Measurements from ENCODE around the gene TGFBR1. TPM values are rescaled to one million over a fixed set of nuclear protein-coding genes. Genes with fewer than 3 reads are reported as not detected.

The TGFBR1 gene
- total and polyA plus RNA-seq, 3 experiments from 2014 or later, result 34.4 to 41.9 (median 36.6) TPM

- Histone ChIP-seq H3K4me1 (ENCODE audit: insufficient read depth, low read length) (peaks cover 45% of the 10 kb centered on the region), H3K27me3 (ENCODE audit: insufficient read depth, low read length, poor library complexity, severe bottlenecking) (no peaks in the 10 kb centered on the region), H3K36me3 (ENCODE audit: insufficient read depth, low read length) (no peaks in the 10 kb centered on the region), H3K4me3 (ENCODE audit: low read length) (no peak overlapping the region), H3K27ac (ENCODE audit: low read depth, low read length) (no peak overlapping the region), H3K9me3 (ENCODE audit: low read length) (no peaks in the 10 kb centered on the region)
- Mint-ChIP-seq H3K27ac (peak overlapping the region in 3 of 8 donors; percentile 3 to 72 (median 27)), H3K4me3 (no peak overlapping the region), H3K27me3 (no peaks in the 10 kb centered on the region), H3K4me1 (peaks cover 72 to 89% (median 76%) of the 10 kb centered on the region in 3 donors), H3K9me3 (no peaks in the 10 kb centered on the region), H3K36me3 (peaks cover 0 to 4% (median 1%) of the 10 kb centered on the region in 3 donors)
- POLR2A ChIA-PET, result no interaction called here
- CTCF ChIA-PET, result no interaction called here
- no peak for DNase-seq
Measured at GRCh38 chr9:99072040-99072394, 32.9 kb upstream of the TGFBR1 start.

GRCh38 chr9:99073347-99073746, 31.6 kb upstream of the TGFBR1 start:
- Histone ChIP-seq H3K9me3 (ENCODE audit: low read length) (no peaks in the 10 kb centered on the region), H3K27me3 (ENCODE audit: insufficient read depth, low read length, poor library complexity, severe bottlenecking) (no peaks in the 10 kb centered on the region), H3K4me3 (ENCODE audit: low read length) (no peak overlapping the region), H3K27ac (ENCODE audit: low read depth, low read length) (no peak overlapping the region), H3K36me3 (ENCODE audit: insufficient read depth, low read length) (no peaks in the 10 kb centered on the region), H3K4me1 (ENCODE audit: insufficient read depth, low read length) (peaks cover 56% of the 10 kb centered on the region)
- CTCF ChIA-PET, result no interaction called here
- Mint-ChIP-seq H3K4me1 (peaks cover 74 to 89% (median 80%) of the 10 kb centered on the region in 3 donors), H3K27me3 (no peaks in the 10 kb centered on the region), H3K36me3 (peaks cover 0 to 4% (median 1%) of the 10 kb centered on the region in 3 donors), H3K27ac (peak overlapping the region in 2 of 8 donors; percentile 13 to 61), H3K9me3 (no peaks in the 10 kb centered on the region), H3K4me3 (no peak overlapping the region)
- POLR2A ChIA-PET, result no interaction called here
- DNase-seq, result no peak

DNA sequence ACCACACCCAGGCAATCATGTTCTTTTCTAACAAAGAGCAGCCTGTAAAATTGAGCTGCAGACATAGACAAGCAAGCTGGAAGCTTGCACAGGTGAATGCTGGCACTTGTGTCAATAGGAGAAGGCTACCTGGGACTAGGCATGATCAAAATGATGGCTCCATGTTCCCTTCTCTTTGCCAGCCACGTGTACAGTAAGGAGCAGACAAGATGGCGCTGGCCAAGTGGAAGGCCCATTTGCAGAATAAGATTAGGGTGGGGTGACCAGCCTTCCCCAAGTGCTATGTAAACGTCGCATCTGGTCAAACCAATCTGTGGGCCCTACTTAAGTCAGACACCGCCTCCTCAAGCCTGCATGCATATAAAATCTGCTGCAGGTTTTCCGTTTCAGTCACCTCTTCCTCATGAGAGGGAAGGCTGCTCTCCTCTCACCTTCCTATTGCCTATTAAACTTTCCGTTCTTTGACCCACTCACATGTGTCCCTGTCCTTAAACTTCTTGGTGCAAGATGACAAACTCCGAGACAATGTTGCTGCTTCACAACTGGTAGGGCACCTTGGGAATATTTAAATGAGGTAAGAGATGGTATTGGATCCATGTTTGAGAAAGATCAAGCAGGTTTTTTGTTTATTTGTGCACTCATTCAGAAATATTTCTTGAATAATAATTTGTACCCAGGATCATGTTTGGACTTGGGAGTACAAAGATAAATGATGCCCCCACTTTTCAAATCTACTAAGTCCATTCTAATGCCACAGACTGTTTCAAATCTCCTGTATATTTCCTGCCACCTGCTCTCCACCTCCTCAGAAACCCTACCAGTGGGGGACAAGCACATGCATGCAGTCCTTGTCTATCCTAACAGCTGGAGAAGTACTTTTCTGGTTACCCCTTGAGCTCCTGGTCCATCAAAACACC, 30.7 kb upstream of the TGFBR1 start:
- CTCF ChIA-PET, result no interaction called here
- peaks cover 72 to 89% (median 79%) of the 10 kb centered on the region in 3 donors for H3K4me1 Mint-ChIP-seq
- no peaks in the 10 kb centered on the region for H3K9me3 ChIP-seq (ENCODE audit: low read length)

DNA sequence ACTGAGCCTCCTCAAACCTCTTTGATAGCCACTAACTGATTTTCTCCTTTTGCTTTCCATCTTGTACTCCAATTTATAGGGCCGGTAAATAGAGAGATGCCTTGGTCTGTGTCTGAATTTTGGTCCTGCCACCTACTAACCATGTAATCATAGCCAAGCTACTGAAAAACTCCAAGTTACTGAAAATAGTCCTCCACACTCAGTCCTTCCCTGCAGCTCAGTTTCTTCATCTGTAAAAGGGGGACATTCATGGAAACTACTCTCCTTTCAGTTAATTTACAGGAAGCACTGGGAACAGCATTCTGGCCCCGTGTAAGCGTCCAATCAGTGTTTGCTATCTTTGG, 30.0 kb upstream of the TGFBR1 start:
- peak overlapping the region in 1 of 7 donors; percentile 1 for H3K4me3 Mint-ChIP-seq
- Histone ChIP-seq H3K4me1 (ENCODE audit: insufficient read depth, low read length) (peaks cover 49% of the 10 kb centered on the region), H3K4me3 (ENCODE audit: low read length) (no peak overlapping the region), H3K27ac (ENCODE audit: low read depth, low read length) (peak overlapping the region; percentile 66), H3K9me3 (ENCODE audit: low read length) (no peaks in the 10 kb centered on the region), H3K36me3 (ENCODE audit: insufficient read depth, low read length) (no peaks in the 10 kb centered on the region), H3K27me3 (ENCODE audit: insufficient read depth, low read length, poor library complexity, severe bottlenecking) (no peaks in the 10 kb centered on the region)
- peaks cover 70 to 87% (median 78%) of the 10 kb centered on the region in 3 donors for H3K4me1 Mint-ChIP-seq
- no peaks in the 10 kb centered on the region for H3K27me3 Mint-ChIP-seq
- DNase-seq, result no peak
- peak overlapping the region in 5 of 8 donors; percentile 22 to 79 (median 56) for H3K27ac Mint-ChIP-seq
- peaks cover 0 to 4% (median 1%) of the 10 kb centered on the region in 3 donors for H3K36me3 Mint-ChIP-seq
- CTCF ChIA-PET, result no interaction called here
- no peaks in the 10 kb centered on the region for H3K9me3 Mint-ChIP-seq
- POLR2A ChIA-PET, result no interaction called here

More for the DNA sequence above, 30.7 kb upstream of the TGFBR1 start:
- Histone ChIP-seq H3K4me3 (ENCODE audit: low read length) (no peak overlapping the region), H3K36me3 (ENCODE audit: insufficient read depth, low read length) (no peaks in the 10 kb centered on the region), H3K4me1 (ENCODE audit: insufficient read depth, low read length) (peaks cover 55% of the 10 kb centered on the region), H3K27me3 (ENCODE audit: insufficient read depth, low read length, poor library complexity, severe bottlenecking) (no peaks in the 10 kb centered on the region), H3K27ac (ENCODE audit: low read depth, low read length) (peak overlapping the region; percentile 66)
- Mint-ChIP-seq H3K27me3 (no peaks in the 10 kb centered on the region), H3K9me3 (no peaks in the 10 kb centered on the region), H3K27ac (peak overlapping the region in 3 of 8 donors; percentile 22 to 81 (median 38)), H3K36me3 (peaks cover 0 to 4% (median 1%) of the 10 kb centered on the region in 3 donors), H3K4me3 (no peak overlapping the region)
- POLR2A ChIA-PET, result no interaction called here
- DNase-seq, result no peak

DNA sequence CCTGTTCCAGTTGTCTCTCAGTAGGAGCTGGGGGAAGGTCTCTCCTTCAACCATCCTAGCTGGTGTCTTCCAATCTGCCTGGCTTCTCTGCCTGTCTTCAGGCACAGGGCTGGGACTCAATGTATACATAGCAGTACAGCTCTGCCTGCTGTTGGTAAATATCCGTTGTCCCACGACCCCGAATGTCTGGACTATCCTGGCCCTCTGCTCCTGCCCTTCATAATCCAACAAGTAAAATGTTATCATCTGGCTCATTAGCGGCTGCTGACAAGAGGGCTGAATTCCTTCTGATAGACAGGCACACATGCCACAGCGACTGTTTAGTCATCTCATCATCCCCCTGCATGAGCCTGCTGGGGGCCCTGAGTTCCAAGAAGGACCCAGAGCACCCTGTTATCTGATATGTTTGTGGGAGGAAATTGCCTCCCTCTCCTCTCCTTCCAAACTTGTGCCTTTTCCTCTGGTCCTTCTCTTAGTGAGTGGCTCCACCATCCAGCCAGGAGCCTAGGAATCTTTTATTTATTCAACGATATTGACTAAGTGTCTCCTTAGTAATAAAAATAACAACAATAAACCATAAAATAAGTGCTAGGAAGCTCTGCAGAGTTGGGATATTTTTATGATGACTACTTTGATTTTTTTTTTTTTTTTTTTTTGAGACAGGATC, 29.5 kb upstream of the TGFBR1 start:
- Histone ChIP-seq H3K4me3 (ENCODE audit: low read length) (no peak overlapping the region), H3K4me1 (ENCODE audit: insufficient read depth, low read length) (peaks cover 44% of the 10 kb centered on the region), H3K36me3 (ENCODE audit: insufficient read depth, low read length) (no peaks in the 10 kb centered on the region), H3K27me3 (ENCODE audit: insufficient read depth, low read length, poor library complexity, severe bottlenecking) (no peaks in the 10 kb centered on the region), H3K27ac (ENCODE audit: low read depth, low read length) (peak overlapping the region; percentile 66), H3K9me3 (ENCODE audit: low read length) (no peaks in the 10 kb centered on the region)
- Mint-ChIP-seq H3K4me3 (peak overlapping the region in 1 of 7 donors; percentile 20), H3K36me3 (peaks cover 0 to 4% (median 1%) of the 10 kb centered on the region in 3 donors), H3K9me3 (no peaks in the 10 kb centered on the region), H3K27ac (peak overlapping the region in 4 of 8 donors; percentile 56 to 79 (median 66)), H3K27me3 (no peaks in the 10 kb centered on the region), H3K4me1 (peaks cover 67 to 82% (median 75%) of the 10 kb centered on the region in 3 donors)
- CTCF ChIA-PET, result no interaction called here
- POLR2A ChIA-PET, result no interaction called here
- no peak for DNase-seq

DNA sequence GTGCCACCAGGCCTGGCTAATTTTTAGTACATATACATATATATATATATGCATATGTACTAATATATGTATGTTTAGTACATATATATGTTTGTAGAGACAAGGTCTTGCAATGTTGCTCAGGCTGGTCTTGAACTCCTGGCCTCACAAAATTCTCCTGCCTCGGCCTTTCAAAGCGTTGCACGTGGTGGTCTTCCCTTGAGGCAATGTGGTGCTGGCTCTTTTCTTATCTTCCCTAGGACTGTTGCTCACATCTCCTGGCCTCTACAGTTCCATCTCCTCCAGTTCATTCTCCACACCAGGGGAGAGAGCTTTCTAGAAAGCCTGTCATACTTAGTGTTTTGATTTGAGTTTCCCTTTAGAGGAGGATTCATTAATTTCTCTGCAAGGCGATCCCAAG, 28.9 kb upstream of the TGFBR1 start:
- H3K4me3 ChIP-seq (ENCODE audit: low read length), result no peak overlapping the region
- peak overlapping the region in 4 of 7 donors; percentile 5 to 69 (median 34) for H3K4me3 Mint-ChIP-seq

GRCh38 chr9:99076483-99077171, 28.3 kb upstream of the TGFBR1 start:
- Histone ChIP-seq H3K9me3 (ENCODE audit: low read length) (no peaks in the 10 kb centered on the region), H3K36me3 (ENCODE audit: insufficient read depth, low read length) (no peaks in the 10 kb centered on the region), H3K27me3 (ENCODE audit: insufficient read depth, low read length, poor library complexity, severe bottlenecking) (no peaks in the 10 kb centered on the region), H3K4me3 (ENCODE audit: low read length) (peak overlapping the region; percentile 14), H3K27ac (ENCODE audit: low read depth, low read length) (peak overlapping the region; percentile 44), H3K4me1 (ENCODE audit: insufficient read depth, low read length) (peaks cover 42% of the 10 kb centered on the region)
- H3K4me3 Mint-ChIP-seq, result peak overlapping the region; percentile 1 to 69 (median 63)
- H3K27me3 Mint-ChIP-seq, result no peaks in the 10 kb centered on the region
- POLR2A ChIA-PET, result interaction anchor here (0.9 to 1.0 kb wide), 3 partner anchors 19 to 28 kb away, joined by 4 to 6 read pairs (median 6); partner anchors contain the start of gene TGFBR1
- H3K36me3 Mint-ChIP-seq, result peaks cover 0 to 4% (median 1%) of the 10 kb centered on the region in 3 donors
- CTCF ChIA-PET, result interaction anchor here (0.6 to 1.0 kb wide), 3 partner anchors 19 to 77 kb away, joined by 3 read pairs; no protein-coding TSS in a partner anchor
- peaks cover 55 to 71% (median 65%) of the 10 kb centered on the region in 3 donors for H3K4me1 Mint-ChIP-seq
- peak overlapping the region; percentile 67 to 98 (median 88) for H3K27ac Mint-ChIP-seq
- peak; percentile 42 to 78 (median 57) for DNase-seq
- peaks cover 0 to 2% (median 0%) of the 10 kb centered on the region in 5 donors for H3K9me3 Mint-ChIP-seq

More for the DNA sequence above, 28.9 kb upstream of the TGFBR1 start:
- H3K27ac ChIP-seq (ENCODE audit: low read depth, low read length), result no peak overlapping the region
- peaks cover 60 to 76% (median 70%) of the 10 kb centered on the region in 3 donors for H3K4me1 Mint-ChIP-seq
- no peak for DNase-seq
- peaks cover 42% of the 10 kb centered on the region for H3K4me1 ChIP-seq (ENCODE audit: insufficient read depth, low read length)
- POLR2A ChIA-PET, result interaction anchor here (1.0 kb wide), 2 partner anchors 21 to 29 kb away, joined by 4 to 6 read pairs; partner anchors contain the start of gene TGFBR1
- H3K27me3 ChIP-seq (ENCODE audit: insufficient read depth, low read length, poor library complexity, severe bottlenecking), result no peaks in the 10 kb centered on the region
- peaks cover 0 to 4% (median 1%) of the 10 kb centered on the region in 3 donors for H3K36me3 Mint-ChIP-seq
- no peaks in the 10 kb centered on the region for H3K9me3 ChIP-seq (ENCODE audit: low read length)
- no peaks in the 10 kb centered on the region for H3K9me3 Mint-ChIP-seq
- no peaks in the 10 kb centered on the region for H3K36me3 ChIP-seq (ENCODE audit: insufficient read depth, low read length)
- peak overlapping the region; percentile 40 to 98 (median 88) for H3K27ac Mint-ChIP-seq
- CTCF ChIA-PET, result interaction anchor here (0.9 to 1.0 kb wide), 2 partner anchors 18 to 59 kb away, joined by 3 read pairs; no protein-coding TSS in a partner anchor
- no peaks in the 10 kb centered on the region for H3K27me3 Mint-ChIP-seq
